Osteoblast (primary cell): ENCODE data around the gene CBLB. TPM values are rescaled to one million over a fixed set of nuclear protein-coding genes. Genes with fewer than 3 reads are reported as not detected.
A peak's percentile ranks its signal among the peaks of the same experiment; 100 is the strongest.

ENCODE experiments used
- DNase-seq: peaks from one replicate; pipeline ENCODE4 v3.0.0; 2011; ENCODE audit warnings: low spot score, mixed read lengths; ENCODE audit not compliant: insufficient read length; ENCODE audit errors: missing footprints
- H2AFZ ChIP-seq: 2 replicates; pipeline ENCODE4 v1.6.0; 2011; ENCODE audit warnings: mild to moderate bottlenecking, low read length
- H3K27ac ChIP-seq: 2 replicates; pipeline ENCODE4 v1.5.1; 2011; ENCODE audit warnings: mild to moderate bottlenecking, low read depth, low read length, moderate library complexity
- H3K27me3 ChIP-seq: 2 replicates; pipeline ENCODE4 v1.6.0; 2012; ENCODE audit warnings: mild to moderate bottlenecking, control low read depth, inconsistent platforms, low read length, moderate library complexity; ENCODE audit not compliant: insufficient read depth
- H3K36me3 ChIP-seq: 2 replicates; pipeline ENCODE4 v1.5.1; 2011; ENCODE audit warnings: mild to moderate bottlenecking, low read length, control low read depth, moderate library complexity; ENCODE audit not compliant: insufficient read depth
- H3K4me1 ChIP-seq: 2 replicates; pipeline ENCODE4 v1.5.1; 2011; ENCODE audit warnings: mild to moderate bottlenecking, low read length, control low read depth, moderate library complexity; ENCODE audit not compliant: insufficient read depth
- H3K4me2 ChIP-seq: 2 replicates; pipeline ENCODE4 v1.6.0; 2011; ENCODE audit warnings: mild to moderate bottlenecking, low read length; ENCODE audit not compliant: insufficient read depth
- H3K4me3 ChIP-seq: fragments of 200-600 bp; sonication (generic); 3 replicates; pipeline ENCODE4 v1.5.1; 2012; ENCODE audit warnings: mild to moderate bottlenecking, low read length, inconsistent platforms; ENCODE audit not compliant: insufficient read depth
- H3K79me2 ChIP-seq: 2 replicates; pipeline ENCODE4 v1.6.0; 2012; ENCODE audit warnings: mild to moderate bottlenecking, low read length, control low read depth, inconsistent platforms; ENCODE audit not compliant: insufficient read depth
- H3K9me3 ChIP-seq: 2 replicates; pipeline ENCODE4 v1.5.1; 2011; ENCODE audit warnings: low read depth, low read length, control low read depth
- H4K20me1 ChIP-seq: 2 replicates; pipeline ENCODE4 v1.6.0; 2012; ENCODE audit warnings: mild to moderate bottlenecking, low read length, control low read depth; ENCODE audit not compliant: insufficient read depth
- total RNA-seq: library from RNA; depleted of rRNA; stranded (reverse); fragments of >200 nt; gene quantifications from 2 replicates; pipeline ENCODE4 v1.2.3, GENCODE V29; 2012
- TF ChIP-seq, protein P1 (sequence below): IDR thresholded peaks from 2 replicates; pipeline ENCODE4 v1.5.1; 2011; ENCODE audit warnings: mild to moderate bottlenecking, low read depth, low read length, moderate library complexity; ENCODE audit errors: extremely low read depth

The CBLB gene
- total RNA-seq, 1 donor: 128 TPM

DNA sequence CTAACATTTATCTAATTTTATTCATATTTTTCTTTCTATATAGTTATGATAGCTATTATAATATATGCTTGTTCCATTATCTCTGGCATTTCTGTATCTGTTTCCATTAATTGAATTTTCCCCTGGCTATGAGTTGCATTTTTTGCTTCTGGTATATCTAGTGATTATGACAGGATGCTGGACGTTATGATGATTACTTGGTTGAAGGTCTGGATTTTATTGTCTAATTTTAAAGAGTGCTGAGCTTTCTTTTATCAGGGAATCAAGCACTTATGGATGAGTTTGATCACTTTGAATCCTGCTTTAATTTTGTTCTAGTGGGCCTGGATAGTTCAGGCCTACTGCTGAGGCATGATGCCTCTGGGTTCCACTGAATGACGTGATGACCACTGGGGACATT lies 229.7 kb downstream of the CBLB start:
- Histone ChIP-seq H3K79me2 (no peaks in the 10 kb centered on the region), H3K36me3 (no peaks in the 10 kb centered on the region), H3K4me1 (no peaks in the 10 kb centered on the region), H3K4me2 (no peak overlapping the region), H2AFZ (no peak overlapping the region), H3K9me3 (no peaks in the 10 kb centered on the region), H3K27me3 (no peaks in the 10 kb centered on the region), H3K4me3 (no peak overlapping the region), H4K20me1 (no peaks in the 10 kb centered on the region), H3K27ac (no peak overlapping the region)
- no peak for DNase-seq
- TF ChIP-seq, protein P1, sequence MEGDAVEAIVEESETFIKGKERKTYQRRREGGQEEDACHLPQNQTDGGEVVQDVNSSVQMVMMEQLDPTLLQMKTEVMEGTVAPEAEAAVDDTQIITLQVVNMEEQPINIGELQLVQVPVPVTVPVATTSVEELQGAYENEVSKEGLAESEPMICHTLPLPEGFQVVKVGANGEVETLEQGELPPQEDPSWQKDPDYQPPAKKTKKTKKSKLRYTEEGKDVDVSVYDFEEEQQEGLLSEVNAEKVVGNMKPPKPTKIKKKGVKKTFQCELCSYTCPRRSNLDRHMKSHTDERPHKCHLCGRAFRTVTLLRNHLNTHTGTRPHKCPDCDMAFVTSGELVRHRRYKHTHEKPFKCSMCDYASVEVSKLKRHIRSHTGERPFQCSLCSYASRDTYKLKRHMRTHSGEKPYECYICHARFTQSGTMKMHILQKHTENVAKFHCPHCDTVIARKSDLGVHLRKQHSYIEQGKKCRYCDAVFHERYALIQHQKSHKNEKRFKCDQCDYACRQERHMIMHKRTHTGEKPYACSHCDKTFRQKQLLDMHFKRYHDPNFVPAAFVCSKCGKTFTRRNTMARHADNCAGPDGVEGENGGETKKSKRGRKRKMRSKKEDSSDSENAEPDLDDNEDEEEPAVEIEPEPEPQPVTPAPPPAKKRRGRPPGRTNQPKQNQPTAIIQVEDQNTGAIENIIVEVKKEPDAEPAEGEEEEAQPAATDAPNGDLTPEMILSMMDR: no peak

DNA sequence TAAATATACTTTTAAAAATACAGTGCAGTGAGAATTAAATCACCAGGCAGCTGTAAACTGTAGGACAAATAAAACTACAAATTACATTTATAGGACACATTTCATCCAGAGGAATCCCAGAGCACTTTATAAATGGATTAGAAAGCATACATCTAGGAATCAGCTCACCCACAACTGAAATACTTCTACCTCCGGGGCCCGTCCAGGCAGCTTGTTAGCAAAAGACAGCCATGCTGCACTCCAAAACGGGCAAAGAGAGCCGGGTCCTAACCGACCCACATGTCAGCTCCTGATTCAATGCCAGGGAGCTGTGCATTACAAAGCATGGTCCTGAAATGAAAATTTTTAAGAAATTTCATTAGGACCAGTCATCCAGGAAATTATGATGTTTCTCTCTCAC lies 234.1 kb downstream of the CBLB start:
- Histone ChIP-seq H3K4me2 (no peak overlapping the region), H3K27ac (no peak overlapping the region), H2AFZ (peak overlapping the region; percentile 10), H3K4me1 (no peaks in the 10 kb centered on the region), H3K79me2 (no peaks in the 10 kb centered on the region), H3K4me3 (no peak overlapping the region), H3K36me3 (no peaks in the 10 kb centered on the region), H4K20me1 (no peaks in the 10 kb centered on the region), H3K9me3 (no peaks in the 10 kb centered on the region), H3K27me3 (no peaks in the 10 kb centered on the region)
- peak; percentile 37 for DNase-seq
- TF ChIP-seq, protein P1: no peak

DNA sequence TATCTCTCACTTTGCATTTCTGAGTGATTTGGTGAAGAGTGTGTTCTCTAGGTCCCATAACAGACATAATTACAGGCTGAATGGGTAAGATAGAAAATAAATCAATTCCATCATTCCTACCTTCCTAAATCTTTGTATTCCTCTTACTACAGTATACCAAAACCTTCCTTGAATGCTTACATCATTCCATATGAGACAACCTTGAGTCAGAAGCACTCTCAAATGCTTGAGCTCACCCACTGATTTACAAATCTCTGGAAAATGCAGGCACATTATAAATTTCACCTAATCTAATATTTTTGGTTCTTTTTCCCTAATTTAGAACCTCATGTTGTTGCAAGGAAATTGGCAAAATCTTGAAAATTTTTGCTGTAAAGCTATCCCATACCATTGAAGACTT lies 239.1 kb downstream of the CBLB start:
- Histone ChIP-seq H3K4me2 (no peak overlapping the region), H3K27me3 (no peaks in the 10 kb centered on the region), H3K36me3 (no peaks in the 10 kb centered on the region), H4K20me1 (no peaks in the 10 kb centered on the region), H3K4me3 (no peak overlapping the region), H3K4me1 (no peaks in the 10 kb centered on the region), H2AFZ (no peak overlapping the region), H3K9me3 (no peaks in the 10 kb centered on the region), H3K27ac (no peak overlapping the region), H3K79me2 (no peaks in the 10 kb centered on the region)
- DNase-seq: no peak
- TF ChIP-seq, protein P1: no peak

DNA sequence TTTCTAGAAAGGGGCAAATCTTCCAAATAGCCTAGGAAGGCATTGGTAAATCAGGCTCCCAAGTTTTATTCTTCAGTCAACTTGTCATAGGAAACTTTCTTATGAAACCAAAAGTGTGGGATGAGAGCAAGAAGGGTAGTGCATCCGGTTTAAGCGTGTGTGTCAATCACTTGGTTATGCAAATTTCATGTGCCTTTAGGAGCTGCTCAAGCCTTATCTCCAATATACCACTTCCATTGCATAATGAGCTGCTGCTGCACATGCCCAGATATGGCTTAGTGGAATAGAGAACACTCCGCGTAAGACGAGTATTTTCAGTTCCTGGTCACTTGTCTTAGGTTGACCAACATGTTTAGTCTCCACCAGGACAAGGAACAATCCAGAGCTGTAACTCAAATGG lies 242.1 kb downstream of the CBLB start:
- TF ChIP-seq, protein P1: no peak
- Histone ChIP-seq H3K4me2 (no peak overlapping the region), H3K36me3 (no peaks in the 10 kb centered on the region), H2AFZ (no peak overlapping the region), H3K4me3 (no peak overlapping the region), H4K20me1 (no peaks in the 10 kb centered on the region), H3K9me3 (no peaks in the 10 kb centered on the region), H3K79me2 (no peaks in the 10 kb centered on the region), H3K27me3 (no peaks in the 10 kb centered on the region), H3K27ac (no peak overlapping the region), H3K4me1 (no peaks in the 10 kb centered on the region)
- DNase-seq: no peak
